DOHH2 (cell line): Measurements from ENCODE around the gene TRIM15.

ENCODE experiments used
- H3F3A ChIP-seq: fragments of 200-600 bp; sonication (generic), shearing (Covaris generic); 2 replicates; pipeline ENCODE4 v1.6.0; 2016; ENCODE audit warnings: antibody characterized with exemption, mild to moderate bottlenecking; ENCODE audit not compliant: control insufficient read depth, insufficient read depth
- H3K27ac ChIP-seq: fragments of 200-600 bp; sonication (generic); 2 replicates; pipeline ENCODE4 v1.5.1; 2014; ENCODE audit warnings: low read depth, mild to moderate bottlenecking, low read length, moderate library complexity
- H3K27me3 ChIP-seq: fragments of 200-600 bp; sonication (generic); 2 replicates; pipeline ENCODE4 v1.6.1; 2014; ENCODE audit warnings: mild to moderate bottlenecking, low read length, mixed read lengths; ENCODE audit not compliant: control insufficient read depth
- H3K36me3 ChIP-seq: fragments of 200-600 bp; sonication (generic); 2 replicates; pipeline ENCODE4 v1.6.1; 2014; ENCODE audit warnings: mild to moderate bottlenecking, low read length, moderate library complexity, mixed read lengths; ENCODE audit not compliant: control insufficient read depth
- H3K4me1 ChIP-seq: fragments of 200-600 bp; sonication (generic); 2 replicates; pipeline ENCODE4 v1.6.1; 2014; ENCODE audit warnings: mild to moderate bottlenecking, low read length, mixed read lengths; ENCODE audit not compliant: control insufficient read depth
- H3K4me2 ChIP-seq: fragments of 200-600 bp; sonication (generic); 2 replicates; pipeline ENCODE4 v1.6.0; 2014; ENCODE audit warnings: mild to moderate bottlenecking, low read length, moderate library complexity
- H3K4me3 ChIP-seq: fragments of 200-600 bp; sonication (generic); 2 replicates; pipeline ENCODE4 v1.5.1; 2014; ENCODE audit warnings: mild to moderate bottlenecking, low read length, mixed read lengths
- H3K79me2 ChIP-seq: fragments of 200-600 bp; sonication (generic); 2 replicates; pipeline ENCODE4 v1.6.1; 2014; ENCODE audit warnings: mild to moderate bottlenecking, low read length, mixed read lengths; ENCODE audit not compliant: control insufficient read depth
- H3K9me2 ChIP-seq: fragments of 200-600 bp; sonication (generic); replicated peaks from 2 replicates; pipeline ENCODE4 v1.6.1; 2014; ENCODE audit warnings: mild to moderate bottlenecking, low read length, mixed read lengths; ENCODE audit not compliant: control insufficient read depth
- H3K9me3 ChIP-seq: fragments of 200-600 bp; sonication (generic); 2 replicates; pipeline ENCODE4 v1.6.1; 2014; ENCODE audit warnings: antibody characterized with exemption, low read length, mixed read lengths; ENCODE audit not compliant: control insufficient read depth, insufficient read depth
- H4K20me1 ChIP-seq: fragments of 200-600 bp; sonication (generic); 2 replicates; pipeline ENCODE4 v1.6.0; 2014; ENCODE audit warnings: low read depth, mild to moderate bottlenecking, antibody characterized with exemption, low read length, moderate library complexity; ENCODE audit not compliant: control insufficient read depth, insufficient read depth
- EZH2phosphoT487 ChIP-seq: fragments of 200-600 bp; sonication (generic); IDR thresholded peaks from 2 replicates; pipeline ENCODE4 v1.6.1; 2017; ENCODE audit warnings: borderline replicate concordance, mild to moderate bottlenecking, antibody characterized with exemption, low read length, moderate library complexity, mixed read lengths
- TF ChIP-seq, protein P1 (sequence below): fragments of 200-600 bp; sonication (generic); IDR thresholded peaks from one replicate; pipeline ENCODE4 v1.5.1; 2014; ENCODE audit warnings: antibody characterized with exemption, mild to moderate bottlenecking, low read depth, low read length; ENCODE audit not compliant: poor library complexity, severe bottlenecking

TRIM15 gene

GRCh38 chr6:30144811-30145210 lies 18.5 kb upstream of the TRIM15 start:
- Histone ChIP-seq H3K9me3 (no peaks in the 10 kb centered on the region), H3K4me3 (no peak overlapping the region), H3F3A (no peaks in the 10 kb centered on the region), H3K9me2 (no peaks in the 10 kb centered on the region), H3K79me2 (no peaks in the 10 kb centered on the region), H3K4me1 (no peaks in the 10 kb centered on the region), H4K20me1 (no peaks in the 10 kb centered on the region), H3K27ac (no peak overlapping the region), H3K36me3 (no peaks in the 10 kb centered on the region), H3K27me3 (peaks cover 42% of the 10 kb centered on the region), H3K4me2 (no peak overlapping the region)
- TF ChIP-seq, protein P1, sequence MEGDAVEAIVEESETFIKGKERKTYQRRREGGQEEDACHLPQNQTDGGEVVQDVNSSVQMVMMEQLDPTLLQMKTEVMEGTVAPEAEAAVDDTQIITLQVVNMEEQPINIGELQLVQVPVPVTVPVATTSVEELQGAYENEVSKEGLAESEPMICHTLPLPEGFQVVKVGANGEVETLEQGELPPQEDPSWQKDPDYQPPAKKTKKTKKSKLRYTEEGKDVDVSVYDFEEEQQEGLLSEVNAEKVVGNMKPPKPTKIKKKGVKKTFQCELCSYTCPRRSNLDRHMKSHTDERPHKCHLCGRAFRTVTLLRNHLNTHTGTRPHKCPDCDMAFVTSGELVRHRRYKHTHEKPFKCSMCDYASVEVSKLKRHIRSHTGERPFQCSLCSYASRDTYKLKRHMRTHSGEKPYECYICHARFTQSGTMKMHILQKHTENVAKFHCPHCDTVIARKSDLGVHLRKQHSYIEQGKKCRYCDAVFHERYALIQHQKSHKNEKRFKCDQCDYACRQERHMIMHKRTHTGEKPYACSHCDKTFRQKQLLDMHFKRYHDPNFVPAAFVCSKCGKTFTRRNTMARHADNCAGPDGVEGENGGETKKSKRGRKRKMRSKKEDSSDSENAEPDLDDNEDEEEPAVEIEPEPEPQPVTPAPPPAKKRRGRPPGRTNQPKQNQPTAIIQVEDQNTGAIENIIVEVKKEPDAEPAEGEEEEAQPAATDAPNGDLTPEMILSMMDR: no peak
- TF ChIP-seq EZH2phosphoT487: no peak

GRCh38 chr6:30145818-30146217 lies 17.5 kb upstream of the TRIM15 start:
- H4K20me1 ChIP-seq: no peaks in the 10 kb centered on the region
- no peaks in the 10 kb centered on the region for H3K9me3 ChIP-seq
- TF ChIP-seq, protein P1: no peak
- no peak for TF ChIP-seq EZH2phosphoT487
- H3K4me1 ChIP-seq: no peaks in the 10 kb centered on the region
- H3K27ac ChIP-seq: no peak overlapping the region
- no peaks in the 10 kb centered on the region for H3K9me2 ChIP-seq
- H3K36me3 ChIP-seq: no peaks in the 10 kb centered on the region
- H3K4me2 ChIP-seq: no peak overlapping the region
- no peaks in the 10 kb centered on the region for H3K79me2 ChIP-seq
- no peak overlapping the region for H3K4me3 ChIP-seq
- H3K27me3 ChIP-seq: peaks cover 42% of the 10 kb centered on the region
- H3F3A ChIP-seq: no peaks in the 10 kb centered on the region

- Histone ChIP-seq H3K9me2 (no peaks in the 10 kb centered on the region), H3K4me2 (no peak overlapping the region), H3K36me3 (no peaks in the 10 kb centered on the region), H3K9me3 (no peaks in the 10 kb centered on the region), H3F3A (no peaks in the 10 kb centered on the region), H3K4me1 (no peaks in the 10 kb centered on the region), H4K20me1 (no peaks in the 10 kb centered on the region), H3K27ac (no peak overlapping the region), H3K27me3 (peaks cover 33% of the 10 kb centered on the region), H3K79me2 (no peaks in the 10 kb centered on the region), H3K4me3 (no peak overlapping the region)
- no peak for TF ChIP-seq EZH2phosphoT487
- TF ChIP-seq, protein P1: no peak
Observed at GRCh38 chr6:30147096-30147495, 16.2 kb upstream of the TRIM15 start.

DNA sequence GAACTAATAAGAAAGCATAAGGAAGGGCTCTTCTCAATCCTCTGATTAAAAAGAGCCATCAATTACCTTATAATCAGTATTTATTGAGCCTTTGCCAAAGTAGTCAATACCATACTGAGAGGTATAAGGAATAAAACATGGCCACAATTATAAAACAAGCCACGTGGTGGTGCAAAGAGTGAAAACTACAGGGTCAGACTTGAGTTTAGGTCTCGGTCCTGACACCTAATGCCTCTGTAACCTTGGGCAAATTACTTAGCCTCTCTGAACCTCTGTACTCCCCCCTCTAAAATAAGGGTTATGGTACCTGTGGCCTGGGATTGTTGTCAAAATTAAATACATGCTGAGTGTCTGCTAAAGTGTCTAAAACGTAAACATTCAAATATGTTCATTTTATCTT lies 14.1 kb upstream of the TRIM15 start:
- Histone ChIP-seq H4K20me1 (no peaks in the 10 kb centered on the region), H3K36me3 (no peaks in the 10 kb centered on the region), H3K9me3 (no peaks in the 10 kb centered on the region), H3K4me3 (no peak overlapping the region), H3K27me3 (peaks cover 25% of the 10 kb centered on the region), H3F3A (no peaks in the 10 kb centered on the region), H3K79me2 (no peaks in the 10 kb centered on the region), H3K9me2 (no peaks in the 10 kb centered on the region), H3K4me1 (no peaks in the 10 kb centered on the region), H3K4me2 (no peak overlapping the region), H3K27ac (no peak overlapping the region)
- TF ChIP-seq EZH2phosphoT487: no peak
- TF ChIP-seq, protein P1: no peak
